Fibroblast of pulmonary artery (primary cell): Measurements from ENCODE around the gene ANO10.

ENCODE experiments used
- DNase-seq: peaks from one replicate; pipeline ENCODE4 v3.0.0-alpha.2; 2010; ENCODE audit warnings: low read depth
- H3K4me3 ChIP-seq: replicated peaks from 2 replicates; pipeline ENCODE4 v1.5.1; 2011; ENCODE audit warnings: low read depth, mild to moderate bottlenecking, control low read depth, low read length, moderate library complexity
- CTCF ChIP-seq: IDR thresholded peaks from 2 replicates; pipeline ENCODE4 v1.5.1; 2011; ENCODE audit warnings: mild to moderate bottlenecking, control low read depth, low read length, inconsistent platforms; ENCODE audit errors: missing control alignments

ANO10 gene

DNA sequence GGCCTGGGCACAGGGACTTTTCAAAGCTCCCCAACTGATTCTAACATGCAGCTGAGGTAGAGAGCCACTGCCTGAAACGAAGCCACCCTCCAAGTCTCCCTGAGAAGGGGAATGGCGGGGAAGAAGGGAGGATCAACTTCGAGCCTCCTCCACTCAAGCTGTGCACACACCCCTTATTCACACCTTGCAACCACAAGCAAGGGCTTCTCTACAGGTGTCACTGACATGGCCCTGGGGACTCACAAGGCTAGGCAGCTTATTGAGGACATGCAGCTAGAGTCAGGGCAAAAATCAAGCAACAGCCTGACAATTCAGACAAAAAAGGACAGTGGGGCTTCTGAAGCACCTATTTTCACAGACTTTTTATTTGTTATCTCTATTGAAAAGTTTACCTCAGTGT is 250.3 kb downstream of the ANO10 start:
- TF ChIP-seq CTCF, result no peak
- no peak for DNase-seq
- no peak overlapping the region for H3K4me3 ChIP-seq

DNA sequence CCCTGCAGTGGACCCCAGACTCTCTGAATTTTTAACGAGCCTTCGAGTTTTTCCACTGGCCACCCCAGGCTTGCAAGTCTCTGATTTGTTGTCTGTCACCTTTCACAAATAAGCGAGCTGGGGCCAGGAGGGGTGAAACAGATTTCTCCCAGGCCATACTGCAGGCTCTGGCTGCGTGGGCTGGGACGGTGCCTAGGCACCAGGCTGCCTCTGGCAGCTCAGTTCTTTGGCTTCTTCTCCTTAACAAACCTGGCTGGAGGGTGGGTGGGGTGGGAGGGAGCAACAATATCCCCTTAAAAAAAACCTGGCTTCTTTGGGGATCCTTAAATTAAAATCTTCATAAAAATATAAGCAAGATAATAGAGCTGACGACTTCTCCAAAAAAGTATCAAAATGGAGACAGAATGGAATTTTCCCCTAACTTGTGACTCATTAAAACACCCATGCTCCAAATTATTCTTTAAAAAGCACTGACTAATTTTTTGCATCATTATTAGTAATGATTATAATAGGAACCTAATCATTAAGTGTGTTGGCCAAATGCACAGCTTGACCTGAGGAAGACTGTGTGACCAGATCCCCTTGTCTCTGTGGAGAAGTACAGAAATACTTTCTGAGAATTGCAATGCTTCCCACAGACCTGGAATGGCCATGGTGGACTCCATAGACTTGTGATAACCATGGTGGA is 251.4 kb downstream of the ANO10 start:
- no peak overlapping the region for H3K4me3 ChIP-seq
- TF ChIP-seq CTCF, result no peak
- no peak for DNase-seq

- H3K4me3 ChIP-seq, result no peak overlapping the region
- no peak for TF ChIP-seq CTCF
- no peak for DNase-seq
Observed at GRCh38 chr3:43369404-43370292, 252.2 kb downstream of the ANO10 start.

DNA sequence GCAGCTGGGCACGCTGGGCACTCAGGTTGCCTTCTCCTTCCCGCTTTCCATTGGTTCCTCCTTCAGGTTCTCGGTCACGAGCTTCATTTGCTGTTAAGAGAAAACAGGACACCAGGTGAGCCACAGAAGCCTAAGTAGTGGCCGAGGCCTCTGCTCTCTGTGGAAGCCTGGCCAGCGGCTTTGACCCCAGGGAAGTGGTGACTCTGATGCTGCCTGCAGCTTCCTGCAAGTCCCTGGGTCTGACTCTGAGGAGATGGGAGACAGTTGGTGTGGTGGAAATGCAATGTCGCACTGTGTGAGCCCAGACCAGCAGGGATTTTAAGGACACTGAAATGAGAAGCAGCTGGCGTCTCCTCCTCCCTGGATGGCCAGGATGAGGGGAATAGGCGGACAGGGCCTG is 254.9 kb downstream of the ANO10 start:
- no peak overlapping the region for H3K4me3 ChIP-seq
- no peak for DNase-seq
- TF ChIP-seq CTCF, result no peak

- no peak for DNase-seq
- H3K4me3 ChIP-seq, result no peak overlapping the region
- no peak for TF ChIP-seq CTCF
Observed at GRCh38 chr3:43366481-43366880, 255.3 kb downstream of the ANO10 start.

DNA sequence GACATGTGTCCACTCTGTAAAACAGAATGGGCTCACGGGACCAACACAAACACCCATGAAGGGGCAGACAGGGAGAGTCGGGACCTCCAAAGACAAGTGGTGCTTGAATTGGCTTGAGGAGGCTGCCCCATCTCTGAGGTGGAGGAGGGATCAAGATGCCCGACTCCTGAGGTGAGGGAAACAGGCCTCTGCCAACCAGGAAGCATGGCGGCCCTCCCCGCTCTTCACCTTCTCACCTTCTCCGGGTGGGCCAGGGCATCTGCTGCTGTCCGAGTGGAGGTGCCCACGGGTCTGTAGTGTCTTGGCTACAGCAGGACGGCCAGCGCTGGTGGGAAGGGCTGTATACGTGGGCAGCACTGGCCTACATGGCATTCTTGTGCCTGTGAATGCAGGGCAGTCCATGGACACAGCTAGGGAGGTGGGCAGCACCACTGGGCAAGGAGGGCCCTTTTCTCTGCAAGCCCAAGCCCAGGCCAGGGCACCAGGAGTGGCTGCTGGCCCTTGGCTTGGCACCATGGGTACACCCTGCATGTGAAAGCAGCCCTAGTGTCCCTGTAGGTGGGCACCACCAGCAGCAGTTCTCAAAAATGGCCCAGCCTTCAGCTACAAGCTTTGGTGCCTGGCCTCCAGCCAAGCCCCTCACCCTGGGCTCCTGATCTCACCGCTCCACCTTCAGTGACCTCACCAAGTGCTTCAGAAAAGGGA is 256.1 kb downstream of the ANO10 start:
- H3K4me3 ChIP-seq, result no peak overlapping the region
- no peak for DNase-seq
- TF ChIP-seq CTCF, result no peak
